ENCODE results near the gene FOXRED1. TPM values are rescaled to one million over a fixed set of nuclear protein-coding genes. Genes with fewer than 3 reads are reported as not detected.
"Not testable (repeated sequence)": the region's sequence is repeated elsewhere in the genome, so short reads cannot be mapped to it uniquely, and the experiment has no call there.

FOXRED1 gene
- total RNA-seq, 1 experiment from 2014 or later: 34.4 TPM

DNA sequence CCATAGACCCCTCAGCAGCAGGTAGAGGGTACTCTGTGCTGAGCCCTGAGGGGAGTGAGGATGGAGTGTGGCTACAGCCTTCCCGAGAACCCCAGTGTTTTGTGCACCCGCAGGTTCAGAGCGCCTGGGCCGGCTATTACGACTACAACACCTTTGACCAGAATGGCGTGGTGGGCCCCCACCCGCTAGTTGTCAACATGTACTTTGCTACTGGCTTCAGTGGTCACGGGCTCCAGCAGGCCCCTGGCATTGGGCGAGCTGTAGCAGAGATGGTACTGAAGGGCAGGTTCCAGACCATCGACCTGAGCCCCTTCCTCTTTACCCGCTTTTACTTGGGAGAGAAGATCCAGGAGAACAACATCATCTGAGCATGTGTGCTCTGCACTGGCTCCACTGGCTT lies 8.4 kb downstream of the FOXRED1 start:
- no peak for DNase-seq (ENCODE audit: low read depth)

- no peak for DNase-seq (ENCODE audit: low read depth)
Measured at GRCh38 chr11:126277780-126278179, 8.8 kb downstream of the FOXRED1 start.

DNA sequence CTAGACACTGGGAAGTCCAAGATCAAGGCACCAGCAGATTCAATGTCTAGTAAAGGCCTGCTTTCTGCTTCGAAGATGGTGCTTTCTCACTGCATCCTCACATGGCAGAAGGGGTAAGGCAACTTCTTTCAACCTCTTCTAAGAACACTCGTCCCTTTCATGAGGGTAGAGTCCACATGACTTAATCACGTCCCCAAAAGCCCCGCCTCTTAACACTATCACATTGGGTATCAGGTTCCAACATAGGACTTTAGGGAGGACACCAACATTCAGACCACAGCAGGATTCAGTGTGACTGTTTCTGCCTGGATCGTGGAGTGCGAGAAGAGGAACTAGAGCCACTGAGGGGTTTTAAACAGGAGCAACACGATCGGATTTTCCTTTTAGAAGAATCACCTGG lies 10.2 kb downstream of the FOXRED1 start:
- no peak for DNase-seq (ENCODE audit: low read depth)

GRCh38 chr11:126280595-126280994 lies 11.6 kb downstream of the FOXRED1 start:
- no peak for DNase-seq (ENCODE audit: low read depth)

- no peak for DNase-seq (ENCODE audit: low read depth)
Measured at GRCh38 chr11:126281245-126281644, 12.3 kb downstream of the FOXRED1 start.

GRCh38 chr11:126281666-126282175 lies 12.8 kb downstream of the FOXRED1 start:
- DNase-seq (ENCODE audit: low read depth): no peak

DNA sequence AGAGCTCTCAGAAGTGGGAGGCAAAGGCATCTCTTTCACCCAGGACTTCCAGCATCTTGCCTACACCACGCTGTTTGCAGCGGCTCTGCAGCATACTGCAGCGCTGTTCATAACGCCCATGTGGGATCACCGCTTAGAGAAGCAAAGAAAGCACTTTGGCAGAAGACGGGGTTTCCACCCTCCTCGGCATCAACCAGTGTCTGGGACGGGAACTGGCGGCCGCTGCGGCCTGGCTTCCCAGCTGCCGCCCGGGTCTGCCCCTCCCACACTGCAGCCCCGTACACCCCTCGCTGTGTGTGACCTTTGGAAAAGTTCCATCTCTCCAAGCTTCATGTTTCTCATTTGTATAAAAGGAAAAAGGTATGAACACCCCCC lies 13.4 kb downstream of the FOXRED1 start:
- peak; percentile 43 for DNase-seq (ENCODE audit: low read depth)

DNA sequence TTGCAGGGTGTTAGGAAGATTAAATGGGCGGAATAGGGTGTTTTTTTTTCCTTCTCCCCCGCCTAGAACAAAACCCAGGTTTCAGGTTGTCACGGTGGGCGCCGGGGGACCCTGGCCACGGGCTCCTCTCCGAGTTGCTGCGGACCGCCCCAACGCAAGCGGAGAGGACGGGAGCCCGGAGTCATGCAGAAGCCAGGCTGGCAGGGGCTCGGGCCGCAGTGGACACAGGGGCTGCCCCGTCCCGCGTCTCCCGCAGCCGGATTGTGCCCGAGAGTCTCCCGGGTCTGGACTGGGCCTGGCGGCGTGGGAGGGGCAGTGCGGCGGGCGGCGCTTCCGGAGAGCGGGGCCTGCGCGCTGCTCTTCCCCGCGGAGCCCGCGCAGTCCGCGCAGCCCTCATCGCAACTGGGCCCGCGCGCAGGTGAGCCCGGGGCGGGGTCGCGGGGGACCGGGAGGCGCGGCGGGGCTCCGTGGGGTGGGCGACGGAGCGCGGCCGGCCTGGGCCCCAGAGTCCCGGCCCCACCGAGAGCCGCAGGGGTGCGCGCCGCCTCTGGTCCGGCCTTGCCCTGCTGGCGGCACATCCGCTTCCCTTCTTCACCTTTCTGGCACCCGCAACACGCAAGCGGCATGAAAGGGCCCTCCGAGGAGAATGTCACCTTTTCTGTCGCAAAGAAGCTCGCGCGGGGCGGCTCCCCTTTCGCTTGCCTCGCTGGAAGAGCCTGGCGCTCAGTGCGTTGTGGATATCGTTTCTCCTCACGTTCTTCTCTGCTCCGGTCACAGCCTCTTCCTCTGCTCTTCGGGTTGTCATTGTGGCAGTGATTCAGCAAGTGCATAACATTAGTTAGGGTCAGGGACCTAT lies 14.0 kb downstream of the FOXRED1 start, which contains the start of gene TIRAP:
Gene TIRAP, plus strand, starts transcription at position 358 of the 856 bp plus-strand sequence. CDS start 7,802 bp downstream, outside the sequence.
- DNase-seq (ENCODE audit: low read depth): peak; percentile 42

DNA sequence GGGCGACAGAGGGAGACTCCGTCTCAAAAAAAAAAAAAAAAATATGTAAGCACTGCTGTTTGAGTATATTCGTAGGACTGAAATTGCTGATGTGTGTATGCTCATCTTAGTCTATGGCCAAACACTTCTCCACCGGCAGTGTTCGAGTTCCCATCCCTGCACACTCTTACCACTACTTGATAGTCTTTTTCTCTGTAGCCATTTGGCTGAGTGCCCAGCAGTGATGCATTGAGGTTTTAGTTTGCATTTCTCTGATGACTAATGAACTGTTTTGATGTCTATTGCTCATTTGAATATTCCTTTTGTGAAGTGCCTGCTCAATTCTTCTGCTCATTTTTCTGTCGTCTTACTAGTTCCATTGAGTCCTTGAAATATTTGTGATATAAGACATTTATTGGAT lies 15.9 kb downstream of the FOXRED1 start:
- peak; percentile 98 for DNase-seq (ENCODE audit: low read depth)

GRCh38 chr11:126288237-126288636 lies 19.3 kb downstream of the FOXRED1 start:
- DNase-seq (ENCODE audit: low read depth): no peak

DNA sequence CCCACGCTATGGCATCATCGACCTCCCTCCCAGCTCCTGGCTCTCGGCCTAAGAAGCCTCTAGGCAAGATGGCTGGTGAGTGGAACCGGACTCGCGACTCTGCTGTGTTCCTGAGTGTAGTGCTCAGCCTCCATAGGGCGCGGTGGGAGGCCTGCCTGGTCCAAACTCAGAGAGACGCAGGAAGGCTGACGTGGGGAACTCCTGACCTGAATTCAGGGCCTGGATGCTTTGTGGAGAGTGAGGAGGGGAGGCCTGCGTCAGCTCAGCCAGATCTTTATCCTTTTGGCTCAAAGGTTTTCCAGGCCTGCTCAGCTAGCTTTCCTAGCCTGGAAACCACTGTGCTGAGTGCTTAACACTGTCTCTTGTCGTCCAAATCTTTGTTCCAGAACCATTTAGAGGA lies 21.9 kb downstream of the FOXRED1 start:
- no peak for DNase-seq (ENCODE audit: low read depth)

- DNase-seq (ENCODE audit: low read depth): no peak
Measured at GRCh38 chr11:126293726-126294125, 24.8 kb downstream of the FOXRED1 start.

- no peak for DNase-seq (ENCODE audit: low read depth)
Measured at GRCh38 chr11:126297004-126297403, 28.1 kb downstream of the FOXRED1 start.

- DNase-seq (ENCODE audit: low read depth): peak; percentile 85
Measured at GRCh38 chr11:126303623-126304456, 34.9 kb downstream of the FOXRED1 start, which contains the start of gene DCPS. Gene DCPS, plus strand, starts transcription at chr11:126304060. Its CDS starts 21 bp downstream, at chr11:126304081.

DNA sequence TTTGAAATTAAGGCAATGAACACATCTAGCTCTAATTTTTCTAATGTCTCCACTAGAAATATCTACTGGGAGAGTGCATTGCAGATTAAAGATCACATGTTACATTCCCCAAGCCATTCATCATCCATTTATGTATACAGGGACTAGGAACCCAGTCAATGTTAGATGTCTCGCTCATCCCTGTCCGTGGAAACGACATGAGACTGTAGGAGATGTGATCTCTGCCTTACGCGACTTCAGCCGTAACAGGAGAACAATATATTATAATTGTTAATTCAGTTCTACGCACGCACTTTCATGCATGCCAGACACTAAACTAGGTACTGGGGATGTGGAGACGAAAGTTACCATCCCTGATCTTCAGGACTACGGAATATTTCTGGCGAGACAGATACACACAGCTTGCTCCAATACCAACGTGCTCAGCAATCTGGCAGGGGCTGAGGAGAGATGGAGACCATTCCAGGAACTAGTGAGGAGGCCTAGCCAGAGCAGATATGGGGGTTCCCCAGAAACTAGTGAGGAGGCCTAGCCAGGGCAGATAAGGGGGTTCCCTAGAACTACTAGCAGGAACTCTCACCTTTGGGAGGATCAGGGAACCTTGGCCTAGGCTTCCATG lies 35.6 kb downstream of the FOXRED1 start:
- DNase-seq (ENCODE audit: low read depth): no peak

DNA sequence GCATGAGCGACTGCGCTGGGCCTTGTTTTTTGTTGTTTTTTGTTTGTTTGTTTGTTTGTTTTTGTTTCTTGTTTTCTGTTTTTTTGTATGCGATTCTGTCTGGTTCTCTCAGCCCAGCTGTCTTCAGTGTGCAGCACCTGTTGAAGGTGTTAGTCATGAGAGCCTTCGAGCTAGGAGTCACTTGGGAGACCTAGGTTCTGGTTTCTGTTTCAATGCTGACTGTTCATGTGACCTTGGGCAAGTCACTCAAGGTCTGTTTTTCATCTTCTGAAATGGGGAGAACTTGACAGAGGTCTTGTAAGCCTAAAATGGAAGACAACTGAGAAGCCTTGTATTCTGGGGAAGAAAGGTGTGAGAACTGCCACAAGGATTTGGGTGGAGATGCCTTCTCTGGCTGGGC lies 36.7 kb downstream of the FOXRED1 start:
- no peak for DNase-seq (ENCODE audit: low read depth)

- DNase-seq (ENCODE audit: low read depth): peak; percentile 63
Measured at GRCh38 chr11:126307706-126308105, 38.8 kb downstream of the FOXRED1 start.

DNA sequence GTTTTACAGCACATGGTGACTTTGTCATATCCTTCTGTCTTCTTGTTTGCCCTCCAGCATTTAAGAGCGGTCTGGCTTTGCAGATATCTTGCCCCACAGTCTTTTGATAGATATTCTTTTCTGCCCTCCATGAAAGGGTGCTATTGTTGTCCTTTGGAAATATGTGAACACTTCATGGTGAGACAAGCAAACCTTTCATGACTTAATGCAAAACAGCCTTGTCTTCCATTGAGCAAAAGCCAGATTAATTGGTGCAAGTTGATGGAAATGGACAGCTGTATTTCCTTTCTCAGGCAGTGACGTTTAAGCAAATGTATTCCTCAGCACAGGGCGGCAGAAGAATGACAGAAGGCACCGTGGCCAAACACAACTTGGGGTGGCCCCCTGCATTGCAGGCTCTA lies 39.3 kb downstream of the FOXRED1 start:
- peak; percentile 89 for DNase-seq (ENCODE audit: low read depth)

DNA sequence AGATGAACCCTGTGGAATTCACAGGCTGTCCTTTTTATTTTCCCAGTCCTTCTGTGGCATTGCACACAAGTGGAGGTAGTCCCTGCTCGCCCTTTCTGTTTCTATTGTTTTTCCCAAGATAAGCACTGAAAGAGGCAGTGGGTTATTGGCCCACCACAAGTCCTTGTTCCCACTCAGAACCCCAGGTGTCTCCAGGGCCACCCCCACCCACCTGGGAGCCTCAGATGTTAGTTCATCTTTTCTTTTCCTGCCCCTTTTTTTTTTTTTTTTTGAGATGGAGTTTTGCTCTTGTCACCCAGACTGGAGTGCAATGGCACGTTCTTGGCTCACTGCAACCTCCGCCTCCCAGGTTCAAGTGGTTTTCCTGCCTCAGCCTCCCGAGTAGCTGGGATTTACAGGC lies 39.8 kb downstream of the FOXRED1 start:
- not testable (repeated sequence) for DNase-seq (ENCODE audit: low read depth)

DNA sequence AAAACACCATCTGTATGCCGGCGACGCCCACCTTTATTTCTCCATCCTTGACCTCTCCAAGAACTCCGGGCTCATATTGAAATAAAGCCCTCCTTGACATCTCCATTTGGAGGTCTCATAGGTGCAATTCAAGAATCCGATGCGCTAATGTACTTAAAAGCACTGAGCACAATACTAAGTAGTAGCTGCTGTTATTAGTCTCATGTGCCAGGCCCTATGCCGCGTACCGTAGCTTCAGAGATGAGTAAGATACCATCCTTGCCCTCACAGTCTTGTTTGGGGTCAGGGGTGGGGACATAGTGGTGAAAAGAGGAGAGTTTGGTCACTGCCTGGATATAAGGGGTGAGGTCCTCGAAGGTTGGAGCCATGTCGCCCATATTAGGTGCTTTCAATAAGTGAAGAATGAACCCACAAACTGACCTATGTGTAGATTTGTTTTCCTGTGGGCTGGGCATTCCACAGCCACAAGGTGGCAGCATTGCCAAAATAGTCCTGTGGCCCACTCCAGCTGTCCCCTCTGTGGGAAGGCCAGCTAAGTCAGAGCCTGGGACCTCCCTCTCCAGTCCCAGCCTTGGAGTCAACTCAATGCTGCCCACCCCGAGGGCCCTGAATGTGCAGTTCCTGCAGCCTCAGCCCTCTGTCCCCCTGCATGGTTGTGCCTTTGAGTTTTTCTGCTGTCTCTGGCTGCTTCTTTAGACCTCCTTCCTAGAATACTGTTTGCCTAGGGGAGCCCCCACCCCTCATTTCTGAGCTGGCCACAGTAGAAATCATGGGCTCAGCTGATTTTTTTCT lies 41.4 kb downstream of the FOXRED1 start:
- peak; percentile 72 for DNase-seq (ENCODE audit: low read depth)

DNA sequence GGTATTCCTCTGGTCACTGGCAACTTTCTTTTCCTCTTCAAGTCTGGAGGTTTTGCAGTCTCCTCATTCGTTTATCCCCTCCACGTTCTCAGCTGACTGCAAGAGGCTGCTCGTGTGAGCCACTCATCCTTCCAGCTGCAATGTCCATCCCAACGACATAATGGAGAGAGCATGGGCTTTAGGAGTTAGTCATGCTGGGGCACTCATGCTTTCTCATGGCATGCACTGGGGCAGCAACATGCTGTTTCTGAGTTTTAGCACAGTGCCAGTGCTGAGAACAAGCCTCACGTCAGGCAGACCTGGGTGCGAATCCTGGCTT lies 42.0 kb downstream of the FOXRED1 start:
- peak; percentile 14 for DNase-seq (ENCODE audit: low read depth)
